ENCODE results near the gene MON2. TPM values are rescaled to one million over a fixed set of nuclear protein-coding genes. Genes with fewer than 3 reads are reported as not detected.

Gene MON2, protein sequence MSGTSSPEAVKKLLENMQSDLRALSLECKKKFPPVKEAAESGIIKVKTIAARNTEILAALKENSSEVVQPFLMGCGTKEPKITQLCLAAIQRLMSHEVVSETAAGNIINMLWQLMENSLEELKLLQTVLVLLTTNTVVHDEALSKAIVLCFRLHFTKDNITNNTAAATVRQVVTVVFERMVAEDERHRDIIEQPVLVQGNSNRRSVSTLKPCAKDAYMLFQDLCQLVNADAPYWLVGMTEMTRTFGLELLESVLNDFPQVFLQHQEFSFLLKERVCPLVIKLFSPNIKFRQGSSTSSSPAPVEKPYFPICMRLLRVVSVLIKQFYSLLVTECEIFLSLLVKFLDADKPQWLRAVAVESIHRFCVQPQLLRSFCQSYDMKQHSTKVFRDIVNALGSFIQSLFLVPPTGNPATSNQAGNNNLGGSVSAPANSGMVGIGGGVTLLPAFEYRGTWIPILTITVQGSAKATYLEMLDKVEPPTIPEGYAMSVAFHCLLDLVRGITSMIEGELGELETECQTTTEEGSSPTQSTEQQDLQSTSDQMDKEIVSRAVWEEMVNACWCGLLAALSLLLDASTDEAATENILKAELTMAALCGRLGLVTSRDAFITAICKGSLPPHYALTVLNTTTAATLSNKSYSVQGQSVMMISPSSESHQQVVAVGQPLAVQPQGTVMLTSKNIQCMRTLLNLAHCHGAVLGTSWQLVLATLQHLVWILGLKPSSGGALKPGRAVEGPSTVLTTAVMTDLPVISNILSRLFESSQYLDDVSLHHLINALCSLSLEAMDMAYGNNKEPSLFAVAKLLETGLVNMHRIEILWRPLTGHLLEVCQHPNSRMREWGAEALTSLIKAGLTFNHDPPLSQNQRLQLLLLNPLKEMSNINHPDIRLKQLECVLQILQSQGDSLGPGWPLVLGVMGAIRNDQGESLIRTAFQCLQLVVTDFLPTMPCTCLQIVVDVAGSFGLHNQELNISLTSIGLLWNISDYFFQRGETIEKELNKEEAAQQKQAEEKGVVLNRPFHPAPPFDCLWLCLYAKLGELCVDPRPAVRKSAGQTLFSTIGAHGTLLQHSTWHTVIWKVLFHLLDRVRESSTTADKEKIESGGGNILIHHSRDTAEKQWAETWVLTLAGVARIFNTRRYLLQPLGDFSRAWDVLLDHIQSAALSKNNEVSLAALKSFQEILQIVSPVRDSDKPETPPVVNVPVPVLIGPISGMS (N-terminal part only)
- polyA plus RNA-seq (2013, experiment 1 of 2), result 6.7 TPM
- 6.4 TPM for polyA plus RNA-seq (2013, experiment 2 of 2)

DNA sequence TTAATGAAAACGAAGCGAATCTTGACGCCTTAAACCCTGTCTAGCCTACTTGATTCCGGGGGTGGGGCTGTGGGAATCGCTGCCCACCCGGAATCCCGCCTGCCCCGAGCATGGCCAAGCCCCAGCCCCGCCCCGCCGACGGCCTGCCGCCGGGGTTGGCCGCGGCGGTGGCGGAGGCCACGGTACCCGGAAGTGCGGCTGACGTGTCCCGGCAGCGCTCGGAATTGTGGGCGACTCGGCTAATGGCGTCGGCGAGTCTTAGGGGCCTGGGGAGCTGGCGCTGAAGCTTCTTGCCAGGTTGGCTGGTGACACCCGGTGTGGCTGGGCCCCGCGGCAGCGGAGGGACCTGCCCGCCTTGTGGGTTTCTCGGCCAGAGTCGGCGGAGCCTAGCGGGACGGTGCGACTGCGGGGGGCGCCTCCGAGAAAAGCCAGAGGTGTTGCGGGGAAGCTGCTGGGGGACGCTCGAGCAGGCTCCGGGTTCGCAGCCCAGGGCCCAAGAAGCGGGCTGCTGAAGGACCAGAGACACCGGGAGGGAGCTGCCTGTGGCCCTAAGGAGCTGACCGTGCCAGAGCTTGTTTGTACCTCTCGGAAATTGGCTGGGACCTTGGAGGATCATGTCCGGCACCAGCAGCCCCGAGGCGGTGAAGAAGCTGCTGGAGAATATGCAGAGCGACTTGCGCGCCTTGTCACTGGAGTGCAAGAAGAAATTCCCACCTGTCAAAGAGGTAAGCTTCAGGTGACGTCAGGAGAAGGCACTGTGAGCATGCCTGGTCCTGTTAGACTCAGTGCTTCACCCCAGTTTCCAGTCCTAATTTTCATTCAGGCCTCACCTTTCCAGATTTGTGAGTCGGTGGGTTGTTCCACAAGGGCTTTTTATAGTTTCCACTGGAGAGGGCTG is at the start of gene MON2:
TSS of gene MON2 (plus strand) at position 233 of the 898 bp plus-strand sequence. CDS start at position 615, 382 bp downstream.
- WGBS (ENCODE audit: extremely low coverage, insufficient coverage, low lambda C conversion rate), result no CpG with 5 or more reads among the region's 62 CpGs
- Histone ChIP-seq H3K79me1 (ENCODE audit: low read length) (peaks cover 4% of the 10 kb centered on the region), H4K5ac (ENCODE audit: low read length) (no peak within 1 kb of the TSS), H3K79me2 (ENCODE audit: control insufficient read depth, insufficient read depth, low read length) (peaks cover 11% of the 10 kb centered on the region), H3K36me3 (ENCODE audit: control insufficient read depth, insufficient read depth, low read length) (no peaks in the 10 kb centered on the region), H3K4me1 (ENCODE audit: control insufficient read depth, low read depth, low read length) (no peaks in the 10 kb centered on the region), H3K56ac (ENCODE audit: low read length) (peak within 1 kb of the TSS; percentile 91), H3K4me2 (ENCODE audit: low read length) (peak within 1 kb of the TSS; percentile 68), H3K4me3 (ENCODE audit: low read length) (peak within 1 kb of the TSS; percentile 95), H2BK120ac (ENCODE audit: low read depth, low read length) (no peak within 1 kb of the TSS), H3K4ac (ENCODE audit: low read depth, low read length) (peak within 1 kb of the TSS; percentile 10), H3K23ac (ENCODE audit: low read length) (no peak within 1 kb of the TSS), H2BK5ac (ENCODE audit: low read length) (no peak within 1 kb of the TSS), H4K8ac (ENCODE audit: low read depth, low read length) (no peak within 1 kb of the TSS), H2AK5ac (ENCODE audit: low read length) (no peak within 1 kb of the TSS), H3K18ac (ENCODE audit: low read length) (peak within 1 kb of the TSS; percentile 62), H3K27me3 (ENCODE audit: insufficient read depth, low read length, poor library complexity) (no peaks in the 10 kb centered on the region), H3K9ac (ENCODE audit: low read length) (peak within 1 kb of the TSS; percentile 88), H3K27ac (ENCODE audit: low read depth, low read length) (no peak within 1 kb of the TSS), H2BK15ac (replicated peaks; ENCODE audit: low read depth) (no peak within 1 kb of the TSS)
- peak; percentile 90 for DNase-seq

DNA sequence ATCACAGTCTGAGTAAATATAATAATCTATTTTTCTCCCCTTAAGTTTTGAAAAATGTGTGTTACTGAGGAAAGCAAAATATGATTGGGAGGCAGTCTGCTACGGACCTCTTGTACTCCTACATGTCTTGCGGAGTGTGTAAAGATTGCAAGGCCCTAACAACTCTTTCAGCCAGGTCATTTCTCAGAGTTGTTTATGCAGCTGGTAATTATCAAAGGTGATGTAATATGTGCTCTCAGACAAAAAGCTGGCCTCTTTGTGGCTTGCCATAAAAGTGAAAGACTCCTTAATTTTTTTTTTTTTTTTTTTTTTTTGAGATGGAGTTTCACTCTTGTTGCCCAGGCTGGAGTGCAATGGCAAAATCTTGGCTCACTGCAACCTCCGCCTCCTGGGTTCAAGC is 40.5 kb upstream of the MON2 start:
- H3K4ac ChIP-seq (ENCODE audit: low read depth, low read length), result no peak overlapping the region
- H4K5ac ChIP-seq (ENCODE audit: low read length), result no peak overlapping the region
- no peaks in the 10 kb centered on the region for H3K36me3 ChIP-seq (ENCODE audit: control insufficient read depth, insufficient read depth, low read length)
- no peak overlapping the region for H3K56ac ChIP-seq (ENCODE audit: low read length)
- no peak overlapping the region for H2BK120ac ChIP-seq (ENCODE audit: low read depth, low read length)
- H3K79me1 ChIP-seq (ENCODE audit: low read length), result no peaks in the 10 kb centered on the region
- H2BK15ac ChIP-seq (replicated peaks; ENCODE audit: low read depth), result no peak overlapping the region
- H3K9ac ChIP-seq (ENCODE audit: low read length), result no peak overlapping the region
- H3K4me2 ChIP-seq (ENCODE audit: low read length), result no peak overlapping the region
- no peak overlapping the region for H2AK5ac ChIP-seq (ENCODE audit: low read length)
- no peaks in the 10 kb centered on the region for H3K4me1 ChIP-seq (ENCODE audit: control insufficient read depth, low read depth, low read length)
- no peak overlapping the region for H3K18ac ChIP-seq (ENCODE audit: low read length)
- no peak overlapping the region for H4K8ac ChIP-seq (ENCODE audit: low read depth, low read length)
- no peak overlapping the region for H3K4me3 ChIP-seq (ENCODE audit: low read length)
- H2BK5ac ChIP-seq (ENCODE audit: low read length), result no peak overlapping the region
- no CpG with 5 or more reads among the region's 3 CpGs for WGBS (ENCODE audit: extremely low coverage, insufficient coverage, low lambda C conversion rate)
- H3K27ac ChIP-seq (ENCODE audit: low read depth, low read length), result no peak overlapping the region
- H3K79me2 ChIP-seq (ENCODE audit: control insufficient read depth, insufficient read depth, low read length), result no peaks in the 10 kb centered on the region
- no peak for DNase-seq
- H3K23ac ChIP-seq (ENCODE audit: low read length), result no peak overlapping the region
- no peaks in the 10 kb centered on the region for H3K27me3 ChIP-seq (ENCODE audit: insufficient read depth, low read length, poor library complexity)

DNA sequence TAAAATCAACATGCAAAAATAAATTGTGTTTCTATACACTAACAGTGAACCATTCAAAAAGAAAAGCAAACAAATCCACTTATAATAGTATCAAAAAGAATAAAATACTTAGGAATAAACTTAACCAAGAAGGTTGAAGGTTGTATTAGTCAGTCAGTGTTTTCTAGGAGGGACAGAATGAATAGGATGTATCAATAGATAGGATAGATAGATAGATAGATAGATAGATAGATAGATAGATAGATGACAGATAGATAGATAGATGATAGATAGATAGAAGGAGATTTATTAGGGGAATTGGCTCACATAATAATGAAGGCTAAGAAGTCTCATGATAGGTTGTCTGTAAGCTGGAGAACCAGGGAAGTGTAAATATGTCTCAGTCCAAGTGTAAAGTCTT is 37.2 kb upstream of the MON2 start:
- no peaks in the 10 kb centered on the region for H3K4me1 ChIP-seq (ENCODE audit: control insufficient read depth, low read depth, low read length)

DNA sequence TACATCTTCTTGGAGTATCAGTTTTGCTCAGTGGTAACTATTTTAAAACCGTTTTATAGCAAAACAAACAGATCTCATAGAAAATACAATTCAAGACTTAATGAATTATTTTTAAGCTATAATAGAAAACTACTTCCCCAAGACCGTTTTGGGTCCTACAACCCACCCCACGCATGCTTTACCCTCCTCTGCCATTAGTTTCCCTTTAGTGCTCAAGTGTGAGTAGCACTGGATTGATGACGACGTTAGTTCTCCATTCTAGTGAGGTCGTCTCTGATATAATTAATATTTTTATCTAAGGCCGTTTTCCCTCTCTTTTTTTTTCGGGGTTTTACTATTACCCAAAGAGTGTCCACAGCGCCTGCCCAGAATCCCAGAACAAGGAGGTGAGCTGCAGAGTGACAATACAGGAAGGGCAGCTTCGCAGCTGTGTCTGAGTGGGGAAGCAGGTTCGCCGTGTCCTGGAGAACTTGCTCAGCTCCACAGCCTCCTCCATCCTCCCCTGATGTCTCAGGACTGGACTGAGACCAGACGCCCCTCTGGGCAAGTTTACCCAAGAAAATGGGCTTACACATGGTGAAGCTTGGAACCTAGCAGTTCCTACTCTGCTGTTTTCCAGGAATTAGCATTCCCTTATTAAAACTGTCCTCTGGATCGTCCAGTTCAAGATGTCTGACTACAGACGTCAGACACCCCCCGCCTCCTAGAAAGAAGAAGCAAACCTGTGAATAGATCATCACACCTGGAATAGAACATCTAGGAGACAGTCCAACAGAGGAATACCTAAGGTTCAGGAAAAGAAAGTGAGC is 31.9 kb upstream of the MON2 start:
- no peaks in the 10 kb centered on the region for H3K4me1 ChIP-seq (ENCODE audit: control insufficient read depth, low read depth, low read length)
- no CpG with 5 or more reads among the region's 16 CpGs for WGBS (ENCODE audit: extremely low coverage, insufficient coverage, low lambda C conversion rate)
- no peak overlapping the region for H4K5ac ChIP-seq (ENCODE audit: low read length)
- H3K4me3 ChIP-seq (ENCODE audit: low read length), result no peak overlapping the region
- no peak overlapping the region for H2BK15ac ChIP-seq (replicated peaks; ENCODE audit: low read depth)
- H3K4me2 ChIP-seq (ENCODE audit: low read length), result peak overlapping the region; percentile 64
- H2BK120ac ChIP-seq (ENCODE audit: low read depth, low read length), result no peak overlapping the region
- H4K8ac ChIP-seq (ENCODE audit: low read depth, low read length), result no peak overlapping the region
- H2BK5ac ChIP-seq (ENCODE audit: low read length), result no peak overlapping the region
- H3K4ac ChIP-seq (ENCODE audit: low read depth, low read length), result no peak overlapping the region
- H3K18ac ChIP-seq (ENCODE audit: low read length), result no peak overlapping the region
- no peaks in the 10 kb centered on the region for H3K79me1 ChIP-seq (ENCODE audit: low read length)
- no peaks in the 10 kb centered on the region for H3K79me2 ChIP-seq (ENCODE audit: control insufficient read depth, insufficient read depth, low read length)
- no peak overlapping the region for H3K27ac ChIP-seq (ENCODE audit: low read depth, low read length)
- no peaks in the 10 kb centered on the region for H3K36me3 ChIP-seq (ENCODE audit: control insufficient read depth, insufficient read depth, low read length)
- H3K9ac ChIP-seq (ENCODE audit: low read length), result no peak overlapping the region
- H3K27me3 ChIP-seq (ENCODE audit: insufficient read depth, low read length, poor library complexity), result peaks cover 5% of the 10 kb centered on the region
- H2AK5ac ChIP-seq (ENCODE audit: low read length), result no peak overlapping the region
- H3K23ac ChIP-seq (ENCODE audit: low read length), result no peak overlapping the region
- no peak overlapping the region for H3K56ac ChIP-seq (ENCODE audit: low read length)
- no peak for DNase-seq

More for the DNA sequence above, 37.2 kb upstream of the MON2 start:
- DNase-seq, result no peak
- no peak overlapping the region for H3K9ac ChIP-seq (ENCODE audit: low read length)
- H3K23ac ChIP-seq (ENCODE audit: low read length), result no peak overlapping the region
- no peak overlapping the region for H4K8ac ChIP-seq (ENCODE audit: low read depth, low read length)
- H3K4ac ChIP-seq (ENCODE audit: low read depth, low read length), result no peak overlapping the region
- no peak overlapping the region for H3K4me3 ChIP-seq (ENCODE audit: low read length)
- no peaks in the 10 kb centered on the region for H3K79me1 ChIP-seq (ENCODE audit: low read length)
- no peak overlapping the region for H2AK5ac ChIP-seq (ENCODE audit: low read length)
- no peak overlapping the region for H3K18ac ChIP-seq (ENCODE audit: low read length)
- H3K56ac ChIP-seq (ENCODE audit: low read length), result no peak overlapping the region
- H3K36me3 ChIP-seq (ENCODE audit: control insufficient read depth, insufficient read depth, low read length), result no peaks in the 10 kb centered on the region
- no peak overlapping the region for H4K5ac ChIP-seq (ENCODE audit: low read length)
- no peak overlapping the region for H2BK5ac ChIP-seq (ENCODE audit: low read length)
- no peak overlapping the region for H3K4me2 ChIP-seq (ENCODE audit: low read length)
- H2BK120ac ChIP-seq (ENCODE audit: low read depth, low read length), result no peak overlapping the region
- no peaks in the 10 kb centered on the region for H3K79me2 ChIP-seq (ENCODE audit: control insufficient read depth, insufficient read depth, low read length)
- peaks cover under 1% of the 10 kb centered on the region for H3K27me3 ChIP-seq (ENCODE audit: insufficient read depth, low read length, poor library complexity)
- no peak overlapping the region for H2BK15ac ChIP-seq (replicated peaks; ENCODE audit: low read depth)
- no peak overlapping the region for H3K27ac ChIP-seq (ENCODE audit: low read depth, low read length)
